CD14-positive monocyte (primary cell): Measurements from ENCODE around the gene NEMP1. TPM values are rescaled to one million over a fixed set of nuclear protein-coding genes. Genes with fewer than 3 reads are reported as not detected.

Experiments
- DNase-seq, 3 donors: peaks; one replicate each; pipeline ENCODE4 v3.0.0-alpha.2; 2011 to 2022
- H2AFZ ChIP-seq: 2 replicates; pipeline ENCODE4 v1.6.0; 2012; ENCODE audit warnings: mild to moderate bottlenecking, low read depth, low read length, inconsistent platforms; ENCODE audit not compliant: insufficient read depth, poor library complexity, severe bottlenecking
- H3K27ac ChIP-seq, 2 donors: 1 replicate in 1 of 2; 2 replicates in 1 of 2; pipeline ENCODE4 v1.5.1; 2012 to 2013; ENCODE audit warnings: low read length in 2 of 2, control low read depth in 1 of 2, inconsistent platforms in 1 of 2, low read depth in 1 of 2, mild to moderate bottlenecking in 1 of 2
- H3K27me3 ChIP-seq, 2 donors: one replicate each; pipeline versions ENCODE4 v1.6.0 to v1.6.1; 2011 to 2013; ENCODE audit warnings: low read length in 2 of 2; ENCODE audit not compliant: control insufficient read depth in 2 of 2, insufficient read depth in 2 of 2
- H3K36me3 ChIP-seq, 2 donors: replicated peaks in 1 of 2; 1 replicate in 1 of 2; 2 replicates in 1 of 2; pipeline versions ENCODE4 v1.5.1 to v1.6.1; 2012 to 2013; ENCODE audit warnings: low read length in 2 of 2, control low read depth in 1 of 2, inconsistent platforms in 1 of 2, mild to moderate bottlenecking in 1 of 2; ENCODE audit not compliant: insufficient read depth in 2 of 2, control insufficient read depth in 1 of 2
- H3K4me1 ChIP-seq, 2 donors: 1 replicate in 1 of 2; 2 replicates in 1 of 2; pipeline versions ENCODE4 v1.5.1 to v1.6.1; 2012 to 2013; ENCODE audit warnings: low read length in 2 of 2, control low read depth in 1 of 2, inconsistent platforms in 1 of 2, mild to moderate bottlenecking in 1 of 2, moderate library complexity in 1 of 2; ENCODE audit not compliant: insufficient read depth in 2 of 2, control insufficient read depth in 1 of 2
- H3K4me2 ChIP-seq: replicated peaks from 2 replicates; pipeline ENCODE3; 2012; ENCODE audit warnings: low read length, moderate library complexity, mild to moderate bottlenecking; ENCODE audit not compliant: poor library complexity, severe bottlenecking; ENCODE audit errors: extremely low read depth
- H3K4me3 ChIP-seq, 3 experiments: fragments of 200-600 bp in 1 of 3; sonication (generic) in 1 of 3; replicated peaks in 1 of 3; 1 replicate in 2 of 3; 2 replicates in 1 of 3; pipeline ENCODE4 v1.5.1; 2011 to 2013; ENCODE audit warnings: low read length in 3 of 3, mild to moderate bottlenecking in 3 of 3, control low read depth in 2 of 3, low read depth in 2 of 3, inconsistent platforms in 1 of 3, moderate library complexity in 1 of 3
- H3K79me2 ChIP-seq: 2 replicates; pipeline ENCODE4 v1.6.0; 2012; ENCODE audit warnings: mild to moderate bottlenecking, control low read depth, inconsistent platforms, low read length, moderate library complexity; ENCODE audit not compliant: insufficient read depth
- H3K9ac ChIP-seq: 2 replicates; pipeline ENCODE4 v1.6.0; 2017; ENCODE audit warnings: low read length, mild to moderate bottlenecking; ENCODE audit not compliant: insufficient read depth, poor library complexity, severe bottlenecking
- H3K9me3 ChIP-seq, 2 donors: replicated peaks in 1 of 2; 1 replicate in 1 of 2; 2 replicates in 1 of 2; pipeline versions ENCODE4 v1.5.1 to v1.6.1; 2012 to 2013; ENCODE audit warnings: low read length in 2 of 2, control low read depth in 1 of 2; ENCODE audit not compliant: control insufficient read depth in 1 of 2, insufficient read depth in 1 of 2
- H4K20me1 ChIP-seq: 2 replicates; pipeline ENCODE4 v1.6.0; 2012; ENCODE audit warnings: mild to moderate bottlenecking, low read length, control low read depth, moderate library complexity; ENCODE audit not compliant: insufficient read depth
- H3K27ac Mint-ChIP-seq, 7 donors: one replicate each; pipeline ENCODE4 v1.8.0; 2020; ENCODE audit warnings: mild to moderate bottlenecking in 7 of 7, mixed read lengths in 7 of 7, moderate library complexity in 6 of 7, inconsistent platforms in 2 of 7
- H3K27me3 Mint-ChIP-seq, 3 donors: one replicate each; pipeline ENCODE4 v1.8.0; 2021 to 2022; ENCODE audit warnings: low read depth in 3 of 3, mild to moderate bottlenecking in 3 of 3, mixed read lengths in 3 of 3, moderate library complexity in 3 of 3, inconsistent platforms in 1 of 3
- H3K36me3 Mint-ChIP-seq, 2 donors: one replicate each; pipeline ENCODE4 v1.8.0; 2020; ENCODE audit warnings: mixed read lengths in 2 of 2, inconsistent platforms in 1 of 2, mild to moderate bottlenecking in 1 of 2
- H3K4me1 Mint-ChIP-seq: one replicate; pipeline ENCODE4 v1.8.0; 2020; ENCODE audit warnings: mild to moderate bottlenecking, mixed read lengths
- H3K4me3 Mint-ChIP-seq, 2 donors: one replicate each; pipeline ENCODE4 v1.8.0; 2020; ENCODE audit warnings: mild to moderate bottlenecking in 2 of 2, mixed read lengths in 2 of 2, moderate library complexity in 1 of 2
- H3K9me3 Mint-ChIP-seq, 7 donors: one replicate each; pipeline ENCODE4 v1.8.0; 2020 to 2022; ENCODE audit warnings: mixed read lengths in 7 of 7, mild to moderate bottlenecking in 6 of 7, moderate library complexity in 6 of 7, inconsistent platforms in 2 of 7
- CTCF ChIP-seq: fragments of 200-600 bp; IDR thresholded peaks from one replicate; pipeline ENCODE4 v1.8.0; 2022; ENCODE audit warnings: antibody characterized with exemption, mild to moderate bottlenecking
- WGBS: methylation state at CpG from one replicate; pipeline ENCODE4 v1.1.5; 2013; ENCODE audit warnings: missing lambda C conversion rate; ENCODE audit not compliant: insufficient coverage; 5-methylcytosine and 5-hydroxymethylcytosine counted together
- intact Hi-C, 2 donors: fragments of 100-400 bp; cut with micrococcal nuclease; formaldehyde crosslinking; loops; one replicate each; pipeline versions ENCODE4 v1.15.0 to v1.15.1; 2023
- polyA plus RNA-seq, 3 donors: library from polyadenylated mRNA; depleted of rRNA in 1 of 3; unstranded in 2 of 3; stranded (reverse) in 1 of 3; fragments of 300-500 nt in 2 of 3; fragments of >200 nt in 1 of 3; fragmentation: Illumina TruSeq in 2 of 3; gene quantifications; 1 replicate in 2 of 3; 2 replicates in 1 of 3; pipeline ENCODE4 v1.2.3, GENCODE V29; 2012 to 2021

The NEMP1 gene
- polyA plus RNA-seq, 3 donors: 1.9 to 4.6 (median 2.2) TPM

GRCh38 chr12:57119294-57120085, 40.9 kb upstream of the NEMP1 start:
- Histone ChIP-seq H3K4me1 (peaks cover 19 to 23% of the 10 kb centered on the region in 2 donors), H3K27ac (peak overlapping the region; percentile 57 to 70), H3K9me3 (peaks cover 0 to 3% of the 10 kb centered on the region in 2 donors), H3K36me3 (no peaks in the 10 kb centered on the region), H3K9ac (no peak overlapping the region), H4K20me1 (no peaks in the 10 kb centered on the region), H2AFZ (peak overlapping the region; percentile 24), H3K27me3 (no peaks in the 10 kb centered on the region), H3K79me2 (no peaks in the 10 kb centered on the region), H3K4me2 (no peak overlapping the region), H3K4me3 (no peak overlapping the region)
- DNase-seq: no peak
- Mint-ChIP-seq H3K27ac (peak overlapping the region; percentile 75 to 92 (median 84)), H3K9me3 (peaks cover 0 to 6% (median 3%) of the 10 kb centered on the region in 7 donors), H3K27me3 (peaks cover 2 to 8% (median 8%) of the 10 kb centered on the region in 3 donors), H3K4me3 (no peak overlapping the region), H3K4me1 (peaks cover 19% of the 10 kb centered on the region), H3K36me3 (no peaks in the 10 kb centered on the region)
- no peak for TF ChIP-seq CTCF
- intact Hi-C loops: loop anchor here in 1 of 2 donors (5.0 kb wide), 1 partner anchor 53 kb away; no protein-coding TSS in a partner anchor
- no CpG with 5 or more reads among the region's 5 CpGs for WGBS

GRCh38 chr12:57118711-57119271, 40.2 kb upstream of the NEMP1 start:
- peaks cover 20% of the 10 kb centered on the region for H3K4me1 Mint-ChIP-seq
- Histone ChIP-seq H3K4me2 (peak overlapping the region; percentile 3), H3K27ac (peak overlapping the region; percentile 57 to 70), H3K9me3 (peaks cover 0 to under 1% of the 10 kb centered on the region in 2 donors), H3K79me2 (no peaks in the 10 kb centered on the region), H2AFZ (peak overlapping the region; percentile 24), H3K4me1 (peaks cover 19 to 27% of the 10 kb centered on the region in 2 donors), H3K36me3 (no peaks in the 10 kb centered on the region), H3K27me3 (no peaks in the 10 kb centered on the region), H3K4me3 (no peak overlapping the region), H3K9ac (no peak overlapping the region), H4K20me1 (no peaks in the 10 kb centered on the region)
- peak overlapping the region; percentile 75 to 92 (median 84) for H3K27ac Mint-ChIP-seq
- no CpG with 5 or more reads among the region's 1 CpG for WGBS
- DNase-seq: peak; percentile 71 to 78 (median 71)
- H3K4me3 Mint-ChIP-seq: no peak overlapping the region
- H3K36me3 Mint-ChIP-seq: no peaks in the 10 kb centered on the region
- TF ChIP-seq CTCF: no peak
- intact Hi-C loops: no loop called here
- peaks cover 0 to 3% (median under 1%) of the 10 kb centered on the region in 7 donors for H3K9me3 Mint-ChIP-seq
- peaks cover 0 to 8% (median 4%) of the 10 kb centered on the region in 3 donors for H3K27me3 Mint-ChIP-seq
